T-cell (primary cell): ENCODE measurements around the gene TBC1D3B. TPM values are rescaled to one million over a fixed set of nuclear protein-coding genes. Genes with fewer than 3 reads are reported as not detected.
A peak's percentile ranks its signal among the peaks of the same experiment; 100 is the strongest.
"Not testable (repeated sequence)": the region's sequence is repeated elsewhere in the genome, so short reads cannot be mapped to it uniquely, and the experiment has no call there.

Source experiments
- ATAC-seq, 4 experiments: fragments of 200-7000 bp in 3 of 4; fragments of 150-1000 bp in 1 of 4; cut with Tn5 transposase; replicated peaks in 1 of 4; 1 replicate in 3 of 4; 2 replicates in 1 of 4; pipeline ENCODE4 v1.10.0; 2021; ENCODE audit warnings: moderate library complexity in 3 of 4, mild to moderate bottlenecking in 2 of 4, moderate number of reproducible peaks in 1 of 4
- CTCF ChIA-PET, 2 donors: fragments of 300-600 bp; sonication (Branson Sonifier 250); formaldehyde crosslinking; loops; one replicate each; lab custom pipeline; 2022; ENCODE audit warnings: antibody characterized with exemption in 2 of 2; lab: Charles Lee
- POLR2A ChIA-PET, 2 donors: fragments of 300-600 bp; sonication (Branson Sonifier 250); formaldehyde crosslinking; loops; one replicate each; lab custom pipeline; 2022; ENCODE audit warnings: antibody characterized with exemption in 2 of 2; lab: Charles Lee
- DNase-seq, 35 experiments: peaks; one replicate each; pipeline versions ENCODE4 v3.0.0 to v3.0.0-alpha.2; 2013 to 2023
- H3K27ac ChIP-seq: one replicate; pipeline ENCODE4 v1.5.1; 2013; ENCODE audit warnings: low read length
- H3K27me3 ChIP-seq, 2 experiments: replicated peaks in 1 of 2; 1 replicate in 1 of 2; 2 replicates in 1 of 2; pipeline versions ENCODE4 v1.6.1 to v1.7.0; 2013; ENCODE audit warnings: low read length in 1 of 2, mixed read lengths in 1 of 2; ENCODE audit not compliant: control insufficient read depth in 2 of 2, insufficient read depth in 2 of 2; ENCODE audit errors: extremely low read depth in 1 of 2
- H3K36me3 ChIP-seq, 2 donors: 1 replicate in 1 of 2; 2 replicates in 1 of 2; pipeline versions ENCODE4 v1.6.1 to v1.7.0; 2013; ENCODE audit warnings: low read length in 1 of 2; ENCODE audit not compliant: control insufficient read depth in 2 of 2, insufficient read depth in 1 of 2; ENCODE audit errors: extremely low read depth in 1 of 2
- H3K4me1 ChIP-seq, 2 experiments: 1 replicate in 1 of 2; 2 replicates in 1 of 2; pipeline versions ENCODE4 v1.6.1 to v1.7.0; 2013; ENCODE audit warnings: low read length in 2 of 2, mixed read lengths in 1 of 2; ENCODE audit not compliant: insufficient read depth in 2 of 2, control insufficient read depth in 1 of 2; ENCODE audit errors: extremely low read depth in 1 of 2
- H3K4me3 ChIP-seq, 2 donors: 1 replicate in 1 of 2; 2 replicates in 1 of 2; pipeline versions ENCODE4 v1.5.1 to v1.7.0; 2013; ENCODE audit warnings: mild to moderate bottlenecking in 2 of 2, low read length in 1 of 2, moderate library complexity in 1 of 2; ENCODE audit not compliant: control insufficient read depth in 1 of 2; ENCODE audit errors: extremely low read depth in 1 of 2
- H3K9me3 ChIP-seq: 2 replicates; pipeline ENCODE4 v1.7.0; 2013
- H3K27ac Mint-ChIP-seq, 2 donors: one replicate each; pipeline ENCODE4 v1.8.0; 2020 to 2021; ENCODE audit warnings: mild to moderate bottlenecking in 2 of 2, mixed read lengths in 2 of 2
- H3K27me3 Mint-ChIP-seq, 2 donors: one replicate each; pipeline ENCODE4 v1.8.0; 2021 to 2022; ENCODE audit warnings: mixed read lengths in 2 of 2
- H3K36me3 Mint-ChIP-seq: one replicate; pipeline ENCODE4 v1.8.0; 2021; ENCODE audit warnings: mixed read lengths
- H3K4me1 Mint-ChIP-seq, 3 donors: one replicate each; pipeline ENCODE4 v1.8.0; 2020 to 2022; ENCODE audit warnings: mixed read lengths in 3 of 3, mild to moderate bottlenecking in 1 of 3
- H3K4me3 Mint-ChIP-seq, 3 donors: one replicate each; pipeline ENCODE4 v1.8.0; 2020 to 2022; ENCODE audit warnings: mild to moderate bottlenecking in 3 of 3, mixed read lengths in 3 of 3, moderate library complexity in 3 of 3
- H3K9me3 Mint-ChIP-seq, 3 donors: one replicate each; pipeline ENCODE4 v1.8.0; 2020 to 2022; ENCODE audit warnings: mixed read lengths in 3 of 3
- WGBS: methylation state at CpG from one replicate; pipeline ENCODE4 v1.1.5; 2013; ENCODE audit warnings: missing lambda C conversion rate; ENCODE audit not compliant: insufficient coverage; 5-methylcytosine and 5-hydroxymethylcytosine counted together
- total RNA-seq, 35 experiments: library from RNA in 6 of 35; stranded (reverse) in 6 of 35; fragments of 120-200 nt in 1 of 35; gene quantifications; one replicate each; pipeline versions ENCODE4 v1.2.1 to v1.2.4 and lab custom pipeline; 2013 to 2026

The TBC1D3B gene
- total RNA-seq, 5 donors from 2014 or later (not counting 1 experiment from before 2014, with no cell fraction given): 6.1 to 13.7 (median 12.2) TPM

GRCh38 chr17:36214918-36215317 lies 38.5 kb upstream of the TBC1D3B start:
- H3K4me1 ChIP-seq: peaks cover 0 to 65% of the 10 kb centered on the region in 2 experiments
- CTCF ChIA-PET: no interaction called here
- H3K4me1 Mint-ChIP-seq: peaks cover 0 to 32% (median 6%) of the 10 kb centered on the region in 3 donors

GRCh38 chr17:36213695-36214094 lies 37.3 kb upstream of the TBC1D3B start:
- H3K27ac ChIP-seq: no peak overlapping the region
- peaks cover 0 to 2% of the 10 kb centered on the region in 2 experiments for H3K27me3 ChIP-seq
- Mint-ChIP-seq H3K9me3 (peaks cover 0 to 4% (median 0%) of the 10 kb centered on the region in 3 donors), H3K36me3 (no peaks in the 10 kb centered on the region), H3K4me3 (no peak overlapping the region), H3K27me3 (peaks cover 26 to 34% of the 10 kb centered on the region in 2 donors), H3K27ac (no peak overlapping the region), H3K4me1 (peaks cover 0 to 34% (median 6%) of the 10 kb centered on the region in 3 donors)
- ATAC-seq (no peak), DNase-seq (no peak)
- POLR2A ChIA-PET: no interaction called here
- CTCF ChIA-PET: no interaction called here
- H3K4me3 ChIP-seq: no peak overlapping the region
- 100% methylated on average over 1 of the region's 3 CpGs for WGBS
- peaks cover 0 to 71% of the 10 kb centered on the region in 2 experiments for H3K4me1 ChIP-seq
- H3K36me3 ChIP-seq: no peaks in the 10 kb centered on the region
- H3K9me3 ChIP-seq: no peaks in the 10 kb centered on the region

More at GRCh38 chr17:36214918-36215317, 38.5 kb upstream of the TBC1D3B start:
- Mint-ChIP-seq H3K27ac (no peak overlapping the region), H3K9me3 (peaks cover 0 to 9% (median 0%) of the 10 kb centered on the region in 3 donors), H3K36me3 (no peaks in the 10 kb centered on the region), H3K4me3 (no peak overlapping the region), H3K27me3 (peaks cover 28 to 32% of the 10 kb centered on the region in 2 donors)
- ATAC-seq: no peak
- H3K27me3 ChIP-seq: peaks cover 0 to 2% of the 10 kb centered on the region in 2 experiments
- POLR2A ChIA-PET: no interaction called here
- DNase-seq: peak in 1 of 35 experiments; percentile 1
- H3K4me3 ChIP-seq: no peak overlapping the region
- no peak overlapping the region for H3K27ac ChIP-seq
- H3K36me3 ChIP-seq: no peaks in the 10 kb centered on the region
- H3K9me3 ChIP-seq: no peaks in the 10 kb centered on the region

GRCh38 chr17:36212966-36213365 lies 36.5 kb upstream of the TBC1D3B start:
- Histone ChIP-seq H3K27me3 (peaks cover 0 to 2% of the 10 kb centered on the region in 2 experiments), H3K4me1 (peaks cover 0 to 71% of the 10 kb centered on the region in 2 experiments), H3K36me3 (no peaks in the 10 kb centered on the region), H3K4me3 (no peak overlapping the region), H3K9me3 (no peaks in the 10 kb centered on the region), H3K27ac (no peak overlapping the region)
- peak overlapping the region in 1 of 2 donors; percentile 29 for H3K27ac Mint-ChIP-seq
- ChIA-PET POLR2A (no interaction called here), CTCF (no interaction called here)
- no CpG with 5 or more reads among the region's 3 CpGs for WGBS
- H3K9me3 Mint-ChIP-seq: peaks cover 0 to 3% (median 0%) of the 10 kb centered on the region in 3 donors
- H3K4me3 Mint-ChIP-seq: no peak overlapping the region
- DNase-seq (peak in 1 of 35 experiments; percentile 36), ATAC-seq (no peak)
- no peaks in the 10 kb centered on the region for H3K36me3 Mint-ChIP-seq
- H3K27me3 Mint-ChIP-seq: peaks cover 20 to 33% of the 10 kb centered on the region in 2 donors
- peaks cover 0 to 34% (median 6%) of the 10 kb centered on the region in 3 donors for H3K4me1 Mint-ChIP-seq

GRCh38 chr17:36212272-36212605 lies 35.8 kb upstream of the TBC1D3B start:
- H3K4me1 ChIP-seq: peaks cover 0 to 71% of the 10 kb centered on the region in 2 experiments
- no peak overlapping the region for H3K4me3 ChIP-seq
- H3K9me3 ChIP-seq: no peaks in the 10 kb centered on the region
- no CpG with 5 or more reads among the region's 4 CpGs for WGBS
- Mint-ChIP-seq H3K4me1 (peaks cover 0 to 36% (median 6%) of the 10 kb centered on the region in 3 donors), H3K36me3 (no peaks in the 10 kb centered on the region), H3K4me3 (no peak overlapping the region), H3K9me3 (no peaks in the 10 kb centered on the region), H3K27me3 (peaks cover 16 to 31% of the 10 kb centered on the region in 2 donors), H3K27ac (no peak overlapping the region)
- H3K27ac ChIP-seq: no peak overlapping the region
- H3K36me3 ChIP-seq: no peaks in the 10 kb centered on the region
- H3K27me3 ChIP-seq: peaks cover 0 to 2% of the 10 kb centered on the region in 2 experiments
- DNase-seq: peak in 1 of 35 experiments; percentile 3
- ATAC-seq: no peak
- CTCF ChIA-PET: no interaction called here
- POLR2A ChIA-PET: no interaction called here

GRCh38 chr17:36211484-36212271 lies 35.2 kb upstream of the TBC1D3B start:
- H3K27ac ChIP-seq, H3K4me3 ChIP-seq, H3K9me3 ChIP-seq, POLR2A ChIA-PET, H3K36me3 Mint-ChIP-seq, H3K36me3 ChIP-seq, H3K27me3 ChIP-seq, H3K9me3 Mint-ChIP-seq: not testable (repeated sequence)
- H3K27me3 Mint-ChIP-seq: peaks cover 18 to 37% of the 10 kb centered on the region in 2 donors
- H3K4me1 ChIP-seq: peaks cover 0 to 73% of the 10 kb centered on the region in 2 experiments
- DNase-seq: peak in 3 of 35 experiments; percentile 3 to 37 (median 31)
- CTCF ChIA-PET: interaction anchor here in 1 of 2 donors (0.5 kb wide), 1 partner anchor 1006 kb away, joined by 4 read pairs; no protein-coding TSS in a partner anchor
- H3K4me3 Mint-ChIP-seq: peak overlapping the region in 2 of 3 donors; percentile 28 to 44
- peak overlapping the region; percentile 72 to 78 for H3K27ac Mint-ChIP-seq
- ATAC-seq: peak in 1 of 4 experiments; percentile 15
- H3K4me1 Mint-ChIP-seq: peaks cover 0 to 40% (median 6%) of the 10 kb centered on the region in 3 donors
- WGBS: no CpG with 5 or more reads among the region's 10 CpGs

GRCh38 chr17:36210439-36211211 lies 34.2 kb upstream of the TBC1D3B start, which contains the start of gene CCL4L2:
Gene CCL4L2, plus strand, starts transcription at chr17:36211063.
- H3K9me3 Mint-ChIP-seq, H3K36me3 ChIP-seq, POLR2A ChIA-PET, H3K27me3 ChIP-seq, CTCF ChIA-PET, H3K27ac ChIP-seq, H3K36me3 Mint-ChIP-seq, H3K9me3 ChIP-seq: not testable (repeated sequence)
- H3K4me1 Mint-ChIP-seq: peaks cover 0 to 50% (median 9%) of the 10 kb centered on the region in 3 donors
- peaks cover 18 to 42% of the 10 kb centered on the region in 2 donors for H3K27me3 Mint-ChIP-seq
- ATAC-seq: peak; percentile 31 to 71 (median 58)
- peak within 1 kb of the TSS in 2 of 3 donors; percentile 28 to 44 for H3K4me3 Mint-ChIP-seq
- H3K27ac Mint-ChIP-seq: peak within 1 kb of the TSS; percentile 72 to 78
- no CpG with 5 or more reads among the region's 7 CpGs for WGBS
- peak in 5 of 35 experiments; percentile 11 to 52 (median 25) for DNase-seq
- H3K4me1 ChIP-seq: peaks cover 0 to 71% of the 10 kb centered on the region in 2 experiments
- peak within 1 kb of the TSS in 1 of 2 donors; percentile 12 for H3K4me3 ChIP-seq
